ENCODE results near the gene PRKAA2. TPM values are rescaled to one million over a fixed set of nuclear protein-coding genes. Genes with fewer than 3 reads are reported as not detected.

PRKAA2 gene
- total RNA-seq, 1 donor from 2014 or later: 2.4 TPM

GRCh38 chr1:56719171-56719570 is 74.1 kb downstream of the PRKAA2 start:
- Mint-ChIP-seq H3K4me3 (ENCODE audit: unreplicated experiment) (no peak overlapping the region), H3K9me3 (ENCODE audit: unreplicated experiment) (no peaks in the 10 kb centered on the region), H3K4me1 (ENCODE audit: unreplicated experiment) (no peaks in the 10 kb centered on the region), H3K36me3 (ENCODE audit: low read depth, unreplicated experiment) (no peaks in the 10 kb centered on the region), H3K27ac (ENCODE audit: unreplicated experiment) (no peak overlapping the region), H3K27me3 (ENCODE audit: unreplicated experiment) (no peaks in the 10 kb centered on the region)
- TF ChIP-seq CTCF (IDR thresholded peaks at IDR 0.05; ENCODE audit: unreplicated experiment): no peak
- no peak for DNase-seq (ENCODE audit: low spot score)

GRCh38 chr1:56726706-56727105 is 81.6 kb downstream of the PRKAA2 start:
- H3K36me3 Mint-ChIP-seq (ENCODE audit: low read depth, unreplicated experiment): no peaks in the 10 kb centered on the region
- no peaks in the 10 kb centered on the region for H3K27me3 Mint-ChIP-seq (ENCODE audit: unreplicated experiment)
- no peak overlapping the region for H3K27ac Mint-ChIP-seq (ENCODE audit: unreplicated experiment)
- no peaks in the 10 kb centered on the region for H3K4me1 Mint-ChIP-seq (ENCODE audit: unreplicated experiment)
- no peaks in the 10 kb centered on the region for H3K9me3 Mint-ChIP-seq (ENCODE audit: unreplicated experiment)
- no peak for TF ChIP-seq CTCF (IDR thresholded peaks at IDR 0.05; ENCODE audit: unreplicated experiment)
- no peak for DNase-seq (ENCODE audit: low spot score)
- H3K4me3 Mint-ChIP-seq (ENCODE audit: unreplicated experiment): no peak overlapping the region

- no peak for TF ChIP-seq CTCF (IDR thresholded peaks at IDR 0.05; ENCODE audit: unreplicated experiment)
- no peak for DNase-seq (ENCODE audit: low spot score)
- Mint-ChIP-seq H3K27ac (ENCODE audit: unreplicated experiment) (no peak overlapping the region), H3K4me3 (ENCODE audit: unreplicated experiment) (no peak overlapping the region), H3K27me3 (ENCODE audit: unreplicated experiment) (no peaks in the 10 kb centered on the region), H3K4me1 (ENCODE audit: unreplicated experiment) (no peaks in the 10 kb centered on the region), H3K36me3 (ENCODE audit: low read depth, unreplicated experiment) (no peaks in the 10 kb centered on the region), H3K9me3 (ENCODE audit: unreplicated experiment) (no peaks in the 10 kb centered on the region)
Observed at GRCh38 chr1:56728964-56729363, 83.8 kb downstream of the PRKAA2 start.

GRCh38 chr1:56745231-56745630 is 100.1 kb downstream of the PRKAA2 start:
- no peak for DNase-seq (ENCODE audit: low spot score)
- Mint-ChIP-seq H3K27ac (ENCODE audit: unreplicated experiment) (no peak overlapping the region), H3K36me3 (ENCODE audit: low read depth, unreplicated experiment) (no peaks in the 10 kb centered on the region), H3K9me3 (ENCODE audit: unreplicated experiment) (no peaks in the 10 kb centered on the region), H3K4me3 (ENCODE audit: unreplicated experiment) (no peak overlapping the region), H3K4me1 (ENCODE audit: unreplicated experiment) (no peaks in the 10 kb centered on the region), H3K27me3 (ENCODE audit: unreplicated experiment) (peaks cover 2% of the 10 kb centered on the region)
- TF ChIP-seq CTCF (IDR thresholded peaks at IDR 0.05; ENCODE audit: unreplicated experiment): no peak

- H3K27ac Mint-ChIP-seq (ENCODE audit: unreplicated experiment): no peak overlapping the region
- no peak for TF ChIP-seq CTCF (IDR thresholded peaks at IDR 0.05; ENCODE audit: unreplicated experiment)
Observed at GRCh38 chr1:56754708-56755479, 109.8 kb downstream of the PRKAA2 start.

More at GRCh38 chr1:56754708-56755479, 109.8 kb downstream of the PRKAA2 start:
- no peaks in the 10 kb centered on the region for H3K27me3 Mint-ChIP-seq (ENCODE audit: unreplicated experiment)
- peaks cover 3% of the 10 kb centered on the region for H3K4me1 Mint-ChIP-seq (ENCODE audit: unreplicated experiment)
- no peaks in the 10 kb centered on the region for H3K36me3 Mint-ChIP-seq (ENCODE audit: low read depth, unreplicated experiment)
- no peaks in the 10 kb centered on the region for H3K9me3 Mint-ChIP-seq (ENCODE audit: unreplicated experiment)
- DNase-seq (ENCODE audit: low spot score): no peak
- H3K4me3 Mint-ChIP-seq (ENCODE audit: unreplicated experiment): no peak overlapping the region
